Fibroblast of lung (primary cell): ENCODE results near the gene BTLA. TPM values are rescaled to one million over a fixed set of nuclear protein-coding genes. Genes with fewer than 3 reads are reported as not detected.
A peak's percentile ranks its signal among the peaks of the same experiment; 100 is the strongest.

Source experiments
- DNase-seq, 2 donors: peaks; one replicate each; pipeline versions ENCODE4 v3.0.0 to v3.0.0-alpha.2; 2010; ENCODE audit warnings: low read depth in 2 of 2
- H2AFZ ChIP-seq: 2 replicates; pipeline ENCODE4 v1.5.1; 2012; ENCODE audit warnings: low read length, control low read depth, inconsistent platforms
- H3K27ac ChIP-seq: 2 replicates; pipeline ENCODE4 v1.5.1; 2011; ENCODE audit warnings: low read length, control low read depth; ENCODE audit not compliant: insufficient read depth
- H3K27me3 ChIP-seq: 2 replicates; pipeline ENCODE4 v1.5.1; 2011; ENCODE audit warnings: mild to moderate bottlenecking, low read length; ENCODE audit not compliant: control insufficient read depth, insufficient read depth
- H3K36me3 ChIP-seq: 2 replicates; pipeline ENCODE4 v1.5.1; 2011; ENCODE audit warnings: low read length; ENCODE audit not compliant: control insufficient read depth, insufficient read depth
- H3K4me1 ChIP-seq: 2 replicates; pipeline ENCODE4 v1.5.1; 2011; ENCODE audit warnings: low read length; ENCODE audit not compliant: control insufficient read depth, insufficient read depth; ENCODE audit errors: extremely low read depth
- H3K4me2 ChIP-seq: 2 replicates; pipeline ENCODE4 v1.5.1; 2011; ENCODE audit warnings: low read length, control low read depth; ENCODE audit not compliant: insufficient read depth; ENCODE audit errors: extremely low read depth
- H3K4me3 ChIP-seq, 4 experiments: fragments of 200-600 bp in 1 of 4; sonication (generic) in 1 of 4; replicated peaks in 1 of 4; 2 replicates each; pipeline ENCODE4 v1.5.1; 2011 to 2016; ENCODE audit warnings: low read length in 4 of 4, low read depth in 3 of 4, mild to moderate bottlenecking in 3 of 4, control low read depth in 2 of 4, inconsistent platforms in 1 of 4, mixed read lengths in 1 of 4; ENCODE audit not compliant: insufficient read depth in 1 of 4; ENCODE audit errors: control extremely low read depth in 1 of 4
- H3K79me2 ChIP-seq: 2 replicates; pipeline ENCODE4 v1.5.1; 2012; ENCODE audit warnings: mild to moderate bottlenecking, low read length, inconsistent platforms; ENCODE audit not compliant: control insufficient read depth, insufficient read depth
- H3K9ac ChIP-seq: 2 replicates; pipeline ENCODE4 v1.5.1; 2011; ENCODE audit warnings: mild to moderate bottlenecking, low read length, control low read depth; ENCODE audit not compliant: insufficient read depth
- H3K9me3 ChIP-seq: 2 replicates; pipeline ENCODE4 v1.5.1; 2012; ENCODE audit warnings: low read depth, low read length; ENCODE audit not compliant: control insufficient read depth, insufficient read depth
- H4K20me1 ChIP-seq: 2 replicates; pipeline ENCODE4 v1.5.1; 2011; ENCODE audit warnings: low read length; ENCODE audit not compliant: control insufficient read depth, insufficient read depth; ENCODE audit errors: extremely low read depth
- CTCF ChIP-seq, 2 donors: IDR thresholded peaks in 1 of 2; conservative IDR thresholded peaks in 1 of 2; 1 replicate in 1 of 2; 2 replicates in 1 of 2; pipeline ENCODE4 v1.5.1; 2011 to 2012; ENCODE audit warnings: low read length in 2 of 2, control low read depth in 1 of 2, inconsistent platforms in 1 of 2, low read depth in 1 of 2, mild to moderate bottlenecking in 1 of 2
- EZH2 ChIP-seq: IDR thresholded peaks from 2 replicates; pipeline ENCODE4 v1.5.1; 2012; ENCODE audit warnings: low read length, control low read depth, mild to moderate bottlenecking; ENCODE audit errors: missing control alignments
- polyA plus RNA-seq, 2 donors: library from polyadenylated mRNA; depleted of rRNA in 1 of 2; stranded (reverse) in 1 of 2; unstranded in 1 of 2; fragments of >200 nt; gene quantifications; 2 replicates each; pipeline ENCODE4 v1.2.1, GENCODE V29; 2011 to 2012; ENCODE audit warnings: missing spikeins in 1 of 2
- total RNA-seq: library from RNA; depleted of rRNA; stranded (reverse); fragments of >200 nt; gene quantifications from 2 replicates; pipeline ENCODE4 v1.2.1, GENCODE V29; 2014

Gene BTLA
- total and polyA plus RNA-seq, 2 donors (not counting 1 experiment from before 2014, with no cell fraction given): under 0.01 TPM; not detected in 1

GRCh38 chr3:112491373-112491772 is 7.9 kb downstream of the BTLA start:
- no peaks in the 10 kb centered on the region for H3K27me3 ChIP-seq
- no peak for TF ChIP-seq EZH2
- TF ChIP-seq CTCF (conservative IDR thresholded peaks at IDR 0.05 in 1 of 2, IDR thresholded peaks at IDR 0.05 in 1 of 2; ENCODE audit: low read depth in 1 of 2, low read length in 2 of 2): no peak

GRCh38 chr3:112489674-112490479 is 9.4 kb downstream of the BTLA start:
- Histone ChIP-seq H3K4me2 (no peak overlapping the region), H3K27me3 (no peaks in the 10 kb centered on the region), H4K20me1 (no peaks in the 10 kb centered on the region), H3K79me2 (no peaks in the 10 kb centered on the region), H3K27ac (no peak overlapping the region), H3K9me3 (no peaks in the 10 kb centered on the region), H3K9ac (no peak overlapping the region), H3K4me1 (no peaks in the 10 kb centered on the region), H3K4me3 (no peak overlapping the region), H2AFZ (no peak overlapping the region), H3K36me3 (no peaks in the 10 kb centered on the region)
- no peak for DNase-seq
- TF ChIP-seq EZH2 (no peak), CTCF (conservative IDR thresholded peaks at IDR 0.05 in 1 of 2, IDR thresholded peaks at IDR 0.05 in 1 of 2; ENCODE audit: low read depth in 1 of 2, low read length in 2 of 2) (no peak)

More at GRCh38 chr3:112491373-112491772, 7.9 kb downstream of the BTLA start:
- Histone ChIP-seq H3K4me1 (no peaks in the 10 kb centered on the region), H3K27ac (no peak overlapping the region), H3K4me3 (no peak overlapping the region), H3K9ac (no peak overlapping the region), H3K9me3 (no peaks in the 10 kb centered on the region), H3K79me2 (no peaks in the 10 kb centered on the region), H3K36me3 (no peaks in the 10 kb centered on the region), H4K20me1 (no peaks in the 10 kb centered on the region), H3K4me2 (no peak overlapping the region), H2AFZ (no peak overlapping the region)
- DNase-seq: no peak

DNA sequence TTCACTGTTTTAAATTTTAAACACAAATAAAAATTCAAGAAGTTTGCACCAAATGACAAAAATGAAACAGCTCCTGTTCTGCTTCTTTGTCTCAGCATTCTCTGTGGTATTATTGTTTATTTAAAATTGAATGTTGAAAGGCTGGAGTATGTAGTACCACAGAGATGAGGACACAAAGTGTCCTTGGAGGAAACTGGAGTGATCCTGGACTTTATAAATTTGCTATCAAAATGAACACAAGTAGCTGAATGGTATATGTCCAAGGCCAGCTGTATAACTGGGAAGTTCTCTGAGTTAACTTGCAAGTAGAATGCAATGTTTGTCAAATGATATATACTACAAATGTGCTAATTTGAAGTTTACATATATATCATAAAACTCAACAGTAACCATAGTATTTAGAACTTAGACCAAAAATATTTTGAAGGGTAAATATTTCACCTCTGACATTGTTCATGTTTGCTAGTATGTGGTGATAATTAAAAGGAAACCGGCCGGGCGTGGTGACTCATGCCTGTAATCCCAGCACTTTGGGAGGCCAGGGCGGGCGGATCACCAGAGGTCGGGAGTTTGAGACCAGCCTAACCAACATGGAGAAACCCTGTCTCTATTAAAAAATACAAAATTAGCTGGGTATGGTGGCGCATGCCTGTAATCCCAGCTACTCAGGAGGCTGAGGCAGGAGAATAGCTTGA is 12.3 kb downstream of the BTLA start:
- TF ChIP-seq EZH2 (no peak), CTCF (conservative IDR thresholded peaks at IDR 0.05 in 1 of 2, IDR thresholded peaks at IDR 0.05 in 1 of 2; ENCODE audit: low read depth in 1 of 2, low read length in 2 of 2) (no peak)
- H3K4me1 ChIP-seq: no peaks in the 10 kb centered on the region
- H3K27ac ChIP-seq: no peak overlapping the region
- no peaks in the 10 kb centered on the region for H4K20me1 ChIP-seq
- H3K27me3 ChIP-seq: no peaks in the 10 kb centered on the region
- no peak overlapping the region for H3K9ac ChIP-seq
- H3K4me3 ChIP-seq: no peak overlapping the region
- no peak overlapping the region for H3K4me2 ChIP-seq
- no peaks in the 10 kb centered on the region for H3K9me3 ChIP-seq
- no peaks in the 10 kb centered on the region for H3K79me2 ChIP-seq
- no peaks in the 10 kb centered on the region for H3K36me3 ChIP-seq
- peak; percentile 15 to 45 for DNase-seq
- H2AFZ ChIP-seq: no peak overlapping the region
